Measurements from ENCODE around the gene FGD3.

The FGD3 gene

GRCh38 chr9:92960561-92961290 lies 13.4 kb downstream of the FGD3 start:
- no peak for DNase-seq (ENCODE audit: low spot score)

- no peak for DNase-seq (ENCODE audit: low spot score)
Observed at GRCh38 chr9:92961627-92962302, 14.4 kb downstream of the FGD3 start.

- DNase-seq (ENCODE audit: low spot score): no peak
Observed at GRCh38 chr9:92962303-92962649, 15.0 kb downstream of the FGD3 start.

DNA sequence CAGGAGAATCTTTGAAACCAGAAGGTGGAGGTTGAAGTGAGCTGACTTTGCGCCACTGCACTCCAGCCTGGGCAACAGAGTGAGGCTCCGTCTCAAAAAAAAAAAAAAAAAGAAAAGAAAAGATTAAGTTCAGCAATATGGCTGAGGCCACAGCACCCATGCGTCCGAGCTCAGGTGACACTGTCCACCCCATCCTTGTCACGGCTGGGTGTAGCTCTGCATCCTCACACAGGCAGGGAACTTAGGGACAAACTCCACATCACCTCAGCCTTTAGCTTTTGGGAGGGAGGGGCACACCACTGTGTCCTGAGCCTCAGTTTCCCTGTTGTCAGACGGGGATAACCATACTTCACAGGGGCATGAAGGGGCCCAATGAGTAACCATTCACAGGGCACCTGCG lies 15.5 kb downstream of the FGD3 start:
- DNase-seq (ENCODE audit: low spot score): no peak

GRCh38 chr9:92963831-92964606 lies 16.7 kb downstream of the FGD3 start:
- peak; percentile 48 for DNase-seq (ENCODE audit: low spot score)

DNA sequence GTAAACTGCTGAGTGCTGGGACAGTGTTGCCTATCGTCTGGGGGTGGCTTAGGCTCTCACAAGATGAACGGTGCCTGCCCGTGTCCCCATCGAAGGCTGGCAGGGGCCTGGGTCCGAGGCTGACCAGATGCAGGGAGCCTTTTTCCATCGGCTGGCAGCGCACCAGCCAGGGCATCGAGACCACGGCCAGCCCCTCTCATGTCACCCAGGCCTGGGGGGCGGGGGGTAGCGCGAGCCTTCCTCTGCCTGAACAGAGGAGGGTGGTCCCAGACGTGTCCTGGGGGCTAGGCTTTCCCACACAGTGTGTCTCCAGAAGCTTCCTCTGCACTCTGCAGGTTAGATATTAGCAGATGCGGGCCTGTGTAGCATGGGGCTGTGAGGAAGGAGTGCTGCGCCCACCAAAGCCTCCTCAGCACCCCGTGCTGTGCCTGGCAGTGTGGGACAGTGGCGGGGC lies 17.3 kb downstream of the FGD3 start:
- no peak for DNase-seq (ENCODE audit: low spot score)

DNA sequence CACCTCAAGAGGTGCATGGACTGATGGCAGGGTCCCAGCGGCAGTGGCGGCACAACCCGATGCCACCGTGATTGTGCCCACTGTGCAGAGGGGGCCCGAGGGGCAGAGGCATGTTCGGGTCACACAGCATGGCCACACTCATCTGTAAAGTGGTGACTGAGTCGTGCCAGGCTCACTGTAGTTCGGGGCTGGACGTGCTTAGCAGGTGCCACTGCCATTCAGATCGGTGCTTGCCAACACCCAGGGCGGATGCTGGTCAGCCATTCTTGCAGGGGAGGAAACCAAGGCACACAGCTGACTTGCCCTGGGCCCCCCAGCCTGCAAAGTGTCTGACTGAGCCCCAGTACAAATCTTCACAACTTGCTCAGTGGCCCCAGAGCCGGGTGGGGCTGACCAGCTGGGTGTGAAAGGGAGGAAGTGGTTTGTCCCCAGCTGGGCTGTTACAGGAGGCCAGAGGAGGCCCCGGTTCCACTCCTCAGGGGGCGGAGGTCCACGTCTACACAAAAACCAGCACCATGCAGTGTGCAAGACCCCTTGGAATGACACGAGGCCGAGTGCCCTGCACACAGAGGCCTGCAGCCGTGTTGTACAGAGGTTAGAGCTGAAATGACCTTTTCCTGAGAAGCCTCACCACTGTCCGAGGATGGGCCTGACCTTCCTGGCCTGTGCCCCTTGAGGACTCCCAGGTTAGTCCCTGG lies 17.9 kb downstream of the FGD3 start:
- DNase-seq (ENCODE audit: low spot score): no peak

- no peak for DNase-seq (ENCODE audit: low spot score)
Observed at GRCh38 chr9:92965759-92966517, 18.6 kb downstream of the FGD3 start.

DNA sequence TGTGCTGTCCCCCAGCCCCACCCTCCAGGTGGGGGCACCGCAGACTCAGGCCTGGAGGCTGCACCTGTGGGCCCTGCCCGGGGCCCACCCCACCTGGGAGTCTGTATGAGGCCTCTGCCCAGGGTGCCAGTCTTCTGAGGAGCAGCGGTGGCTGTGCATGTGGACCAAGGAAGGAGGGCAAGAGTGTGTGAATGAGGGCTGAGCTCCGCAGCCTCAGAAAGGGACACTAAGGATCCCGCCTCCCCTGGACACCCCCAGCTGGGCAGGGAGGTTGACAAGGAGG lies 19.1 kb downstream of the FGD3 start:
- DNase-seq (ENCODE audit: low spot score): no peak

- DNase-seq (ENCODE audit: low spot score): no peak
Observed at GRCh38 chr9:92968081-92968480, 20.8 kb downstream of the FGD3 start.

- no peak for DNase-seq (ENCODE audit: low spot score)
Observed at GRCh38 chr9:92969516-92970466, 22.5 kb downstream of the FGD3 start.

GRCh38 chr9:92970467-92970923 lies 23.2 kb downstream of the FGD3 start:
- DNase-seq (ENCODE audit: low spot score): peak; percentile 31

DNA sequence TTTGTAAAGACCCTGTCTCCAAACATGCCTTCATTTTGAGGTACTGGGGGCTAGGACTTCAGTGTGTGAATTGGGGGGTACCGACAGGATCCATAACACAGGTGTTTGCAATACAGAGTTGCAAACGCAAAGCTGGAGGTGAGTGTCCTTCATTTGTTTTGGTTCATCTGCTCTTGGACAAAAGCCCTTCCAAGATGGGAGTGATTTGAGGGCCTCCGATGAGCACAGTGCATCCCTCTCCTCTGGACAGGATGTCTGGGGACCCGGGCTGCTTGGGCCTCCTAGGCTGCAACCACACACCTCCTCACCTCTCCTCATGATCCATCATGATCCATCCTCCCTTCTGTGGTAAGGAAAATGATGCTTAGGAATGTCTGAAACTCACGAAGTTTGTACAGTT lies 23.8 kb downstream of the FGD3 start:
- DNase-seq (ENCODE audit: low spot score): no peak

DNA sequence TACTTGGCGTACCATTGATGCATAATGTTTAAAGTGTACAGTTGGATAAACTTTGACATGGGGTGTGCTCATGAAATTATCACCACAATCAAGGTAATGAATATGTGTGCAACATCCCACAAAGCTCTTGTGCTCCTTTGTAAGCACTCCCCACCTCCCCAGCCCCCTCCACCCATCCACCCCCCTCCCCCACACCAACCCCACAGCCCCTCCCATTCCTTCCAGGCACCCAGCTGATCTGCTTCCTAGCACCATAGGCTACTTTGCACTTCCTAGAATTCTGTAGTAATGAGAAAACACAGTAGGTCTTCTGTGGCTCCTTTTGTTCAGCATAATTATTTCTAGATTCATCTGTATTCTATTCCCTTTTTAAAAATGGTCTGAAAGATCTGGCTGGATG lies 24.5 kb downstream of the FGD3 start:
- no peak for DNase-seq (ENCODE audit: low spot score)

DNA sequence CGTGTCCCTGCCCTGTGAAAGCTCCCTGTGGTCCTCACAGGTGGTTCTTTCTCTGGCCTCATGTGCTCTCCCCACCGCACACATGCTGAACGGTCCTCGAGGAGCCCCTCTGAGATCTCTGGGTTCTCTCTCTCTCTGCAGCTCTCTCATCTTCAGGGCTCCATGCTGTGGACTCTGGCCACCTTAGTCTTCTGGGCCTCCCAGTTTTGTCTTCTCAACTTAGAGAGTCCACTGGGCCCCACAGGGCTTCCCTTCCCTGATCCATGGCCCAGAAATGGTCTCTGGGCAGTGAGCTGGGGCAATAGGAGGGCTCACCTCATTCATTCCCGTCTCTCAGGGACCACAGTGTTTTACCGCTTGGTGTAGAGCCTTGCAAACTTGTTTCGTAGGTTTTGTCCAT lies 26.4 kb downstream of the FGD3 start:
- no peak for DNase-seq (ENCODE audit: low spot score)

- DNase-seq (ENCODE audit: low spot score): no peak
Observed at GRCh38 chr9:92974161-92974661, 26.9 kb downstream of the FGD3 start.

DNA sequence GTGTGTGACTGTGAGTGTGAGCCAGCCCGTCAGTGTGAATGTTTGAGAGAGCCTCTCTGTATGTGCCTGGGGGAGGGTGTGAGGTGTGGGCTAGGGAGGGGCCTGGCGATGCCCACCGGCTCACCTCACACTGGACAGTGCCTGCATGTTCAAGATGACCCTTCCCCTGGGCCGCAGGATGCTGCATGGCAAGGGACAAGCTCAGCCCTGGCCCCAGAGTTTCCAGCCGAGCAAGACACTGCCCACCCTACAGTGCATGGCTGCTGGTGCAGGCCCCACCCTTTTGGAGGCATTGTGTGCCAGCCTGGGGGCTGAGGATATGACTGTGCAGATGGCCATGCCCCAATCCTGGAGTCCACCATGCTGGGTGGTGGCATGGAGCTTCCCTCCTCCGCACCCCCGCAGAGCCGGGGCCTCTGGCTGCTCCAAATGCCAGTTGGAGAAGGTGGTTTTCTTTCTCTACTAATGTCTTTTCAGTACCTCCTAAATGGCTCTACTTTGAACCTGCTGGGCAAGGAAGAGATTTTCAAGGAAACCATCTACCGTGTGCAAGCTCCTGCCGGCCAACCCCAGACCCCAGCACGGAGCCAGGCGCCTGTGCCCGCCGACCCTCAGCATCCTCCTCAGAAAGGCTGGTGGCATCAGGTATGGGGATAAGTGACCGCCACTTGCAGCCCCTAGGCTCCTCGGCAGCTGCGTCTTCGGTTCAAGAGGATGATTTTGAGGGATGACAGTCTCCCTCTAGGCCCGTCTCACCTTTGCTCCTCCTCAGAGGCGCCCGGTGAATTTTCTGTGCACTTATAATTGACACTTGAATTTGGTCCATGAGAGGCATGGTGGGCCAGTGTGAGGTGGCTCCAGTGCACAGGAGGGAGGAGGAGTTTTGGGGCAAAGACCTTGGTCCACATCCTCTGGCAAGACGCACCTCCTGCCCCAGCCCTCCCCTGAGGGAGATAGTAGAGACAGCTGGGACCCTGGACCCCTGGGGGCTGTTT lies 27.7 kb downstream of the FGD3 start:
- DNase-seq (ENCODE audit: low spot score): no peak

GRCh38 chr9:92976431-92976830 lies 29.1 kb downstream of the FGD3 start:
- no peak for DNase-seq (ENCODE audit: low spot score)

DNA sequence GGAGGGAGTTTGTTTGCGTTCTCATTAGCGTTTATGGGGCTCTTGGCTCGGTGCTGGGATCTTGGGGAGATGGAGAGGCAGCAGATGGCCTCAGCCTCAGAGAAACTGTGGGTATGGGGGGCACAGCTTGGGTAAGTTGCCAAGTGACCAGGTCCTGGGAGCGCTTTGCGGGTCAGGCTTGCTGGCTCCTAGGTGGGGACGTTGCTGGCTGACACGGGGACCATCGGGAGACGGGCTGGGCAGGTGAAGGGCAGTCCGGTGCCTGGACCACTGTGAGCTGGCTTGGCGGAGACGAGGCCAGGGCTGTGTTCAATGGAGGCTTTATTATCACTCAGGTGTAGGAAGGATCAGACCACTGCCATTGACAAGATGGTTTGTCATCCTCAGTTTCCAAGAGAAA lies 30.0 kb downstream of the FGD3 start:
- no peak for DNase-seq (ENCODE audit: low spot score)
